GM23338 (cell line): ENCODE measurements around the gene FAM53A. TPM values are rescaled to one million over a fixed set of nuclear protein-coding genes. Genes with fewer than 3 reads are reported as not detected.

ENCODE experiments used
- ATAC-seq: fragments of 200-7000 bp; cut with Tn5 transposase; 3 replicates; pipeline ENCODE4 v1.9.1; 2020
- DNase-seq: peaks from one replicate; pipeline ENCODE4 v3.0.0-alpha.2; 2015; ENCODE audit warnings: low spot score
- H2AFZ ChIP-seq: fragments of 200-600 bp; sonication (generic); 2 replicates; pipeline ENCODE4 v1.8.0; 2016; ENCODE audit warnings: antibody characterized with exemption, mild to moderate bottlenecking, moderate library complexity
- H3F3A ChIP-seq: fragments of 200-600 bp; sonication (generic); replicated peaks from 2 replicates; pipeline ENCODE4 v1.8.0; 2017; ENCODE audit warnings: antibody characterized with exemption, mixed run types, low read depth
- H3K27ac ChIP-seq: fragments of 200-600 bp; sonication (generic); 2 replicates; pipeline ENCODE4 v1.6.1; 2016; ENCODE audit warnings: low read depth
- H3K27me3 ChIP-seq: fragments of 200-600 bp; sonication (generic); 2 replicates; pipeline ENCODE4 v1.8.0; 2016; ENCODE audit warnings: mild to moderate bottlenecking, mixed run types, moderate library complexity; ENCODE audit not compliant: insufficient read depth
- H3K36me3 ChIP-seq: fragments of 200-600 bp; sonication (generic); 2 replicates; pipeline ENCODE4 v1.8.0; 2016; ENCODE audit warnings: mild to moderate bottlenecking; ENCODE audit not compliant: insufficient read depth
- H3K4me1 ChIP-seq: fragments of 200-600 bp; sonication (generic); 2 replicates; pipeline ENCODE4 v1.8.0; 2016; ENCODE audit warnings: mild to moderate bottlenecking, moderate library complexity; ENCODE audit not compliant: insufficient read depth
- H3K4me2 ChIP-seq: fragments of 200-600 bp; sonication (generic); 2 replicates; pipeline ENCODE4 v1.7.1; 2017; ENCODE audit warnings: mixed run types
- H3K4me3 ChIP-seq: fragments of 200-600 bp; sonication (generic); 2 replicates; pipeline ENCODE4 v1.6.1; 2016; ENCODE audit warnings: mixed run types
- H3K79me2 ChIP-seq: fragments of 200-600 bp; sonication (generic); replicated peaks from 2 replicates; pipeline ENCODE4 v1.8.0; 2017; ENCODE audit warnings: mild to moderate bottlenecking; ENCODE audit not compliant: insufficient read depth
- H3K9me2 ChIP-seq: fragments of 200-600 bp; sonication (generic); 2 replicates; pipeline ENCODE4 v1.8.0; 2017; ENCODE audit not compliant: insufficient read depth
- H4K20me1 ChIP-seq: fragments of 200-600 bp; sonication (generic); replicated peaks from 2 replicates; pipeline ENCODE4 v1.8.0; 2017; ENCODE audit warnings: mild to moderate bottlenecking; ENCODE audit not compliant: insufficient read depth
- H3K27ac Mint-ChIP-seq: 2 replicates; pipeline ENCODE4 v1.8.0; 2020; ENCODE audit warnings: inconsistent platforms, mild to moderate bottlenecking, moderate library complexity, mixed read lengths
- H3K27me3 Mint-ChIP-seq: 3 replicates; pipeline ENCODE4 v1.8.0; 2022; ENCODE audit warnings: low read depth, mild to moderate bottlenecking, moderate library complexity, mixed read lengths, inconsistent platforms; ENCODE audit not compliant: insufficient read depth, poor library complexity
- H3K36me3 Mint-ChIP-seq: 3 replicates; pipeline ENCODE4 v1.8.0; 2021; ENCODE audit warnings: low read depth, mild to moderate bottlenecking, inconsistent platforms, moderate library complexity, mixed read lengths
- H3K4me1 Mint-ChIP-seq: 3 replicates; pipeline ENCODE4 v1.8.0; 2020; ENCODE audit warnings: mild to moderate bottlenecking, inconsistent platforms, mixed read lengths
- H3K4me3 Mint-ChIP-seq: 3 replicates; pipeline ENCODE4 v1.8.0; 2021; ENCODE audit warnings: moderate library complexity, mild to moderate bottlenecking, inconsistent platforms, mixed read lengths
- H3K9me3 Mint-ChIP-seq: 3 replicates; pipeline ENCODE4 v1.8.0; 2020; ENCODE audit warnings: moderate library complexity, mild to moderate bottlenecking, inconsistent platforms, mixed read lengths
- CREB1 ChIP-seq: fragments of 250-450 bp; sonication (Bioruptor Pico); IDR thresholded peaks from 2 replicates; pipeline ENCODE4 v1.5.0; 2020; ENCODE audit warnings: low read depth, mild to moderate bottlenecking, moderate library complexity
- CTCF ChIP-seq, 2 experiments: fragments of 200-600 bp in 1 of 2; sonication (generic) in 1 of 2; conservative IDR thresholded peaks; 2 replicates each; pipeline versions ENCODE4 v1.5.1 to v1.6.1; 2016 to 2017; ENCODE audit warnings: antibody characterized with exemption in 2 of 2, low read depth in 2 of 2, mild to moderate bottlenecking in 2 of 2, moderate library complexity in 1 of 2
- ETS1 ChIP-seq: IDR thresholded peaks from 2 replicates; pipeline ENCODE4 v1.6.1; 2016; ENCODE audit warnings: antibody characterized with exemption
- EZH2 ChIP-seq: fragments of 200-600 bp; sonication (generic); IDR thresholded peaks from one replicate; pipeline ENCODE4 v1.8.0; 2017; ENCODE audit warnings: antibody characterized with exemption, mild to moderate bottlenecking, low read depth; ENCODE audit not compliant: unreplicated experiment
- EZH2phosphoT487 ChIP-seq: fragments of 200-600 bp; sonication (generic); IDR thresholded peaks from one replicate; pipeline ENCODE4 v1.8.1; 2018; ENCODE audit warnings: antibody characterized with exemption; ENCODE audit not compliant: unreplicated experiment
- JUNB ChIP-seq: IDR thresholded peaks from one replicate; pipeline ENCODE4 v1.6.1; 2016; ENCODE audit warnings: antibody characterized with exemption; ENCODE audit not compliant: unreplicated experiment
- NANOG ChIP-seq: IDR thresholded peaks from 2 replicates; pipeline ENCODE4 v1.6.1; 2016; ENCODE audit warnings: antibody characterized with exemption, borderline replicate concordance
- POLR2AphosphoS5 ChIP-seq: IDR thresholded peaks from 2 replicates; pipeline ENCODE4 v1.6.1; 2016; ENCODE audit warnings: antibody characterized with exemption, low read depth
- REST ChIP-seq: IDR thresholded peaks from one replicate; pipeline ENCODE4 v1.6.1; 2018; ENCODE audit warnings: antibody characterized with exemption; ENCODE audit not compliant: unreplicated experiment
- STAT1 ChIP-seq: IDR thresholded peaks from one replicate; pipeline ENCODE4 v1.6.1; 2016; ENCODE audit warnings: antibody characterized with exemption; ENCODE audit not compliant: unreplicated experiment
- ZNF114 ChIP-seq: fragments of 250-450 bp; sonication (Bioruptor Pico); IDR thresholded peaks from 2 replicates; pipeline ENCODE4 v1.5.0; 2020; ENCODE audit warnings: mild to moderate bottlenecking, moderate library complexity
- ZNF331 ChIP-seq: fragments of 250-450 bp; sonication (Bioruptor Pico); IDR thresholded peaks from 2 replicates; pipeline ENCODE4 v1.5.0; 2020; ENCODE audit warnings: low read depth, mild to moderate bottlenecking, moderate library complexity
- ZNF462 ChIP-seq: fragments of 250-450 bp; sonication (Bioruptor Pico); IDR thresholded peaks from 2 replicates; pipeline ENCODE4 v1.5.0; 2020; ENCODE audit warnings: mild to moderate bottlenecking, moderate library complexity
- polyA plus RNA-seq: library from polyadenylated mRNA; unstranded; fragments of >200 nt; fragmentation: Nextera tagmentation; extraction: Ambion mirVana; gene quantifications from 2 replicates; pipeline ENCODE4 v1.2.1, GENCODE V29; 2016
- total RNA-seq: library from RNA; depleted of rRNA; stranded (reverse); fragments of >200 nt; shearing (Covaris generic); gene quantifications from 2 replicates; pipeline ENCODE4 v1.2.3, GENCODE V29; 2014

The FAM53A gene
- total and polyA plus RNA-seq, 2 experiments from 2014 or later = 1.1 to 3.1 TPM

GRCh38 chr4:1670279-1670678 lies 13.8 kb downstream of the FAM53A start:
- H3K4me3 ChIP-seq = no peak overlapping the region
- DNase-seq = no peak
- no peak overlapping the region for H3K27ac ChIP-seq
- H4K20me1 ChIP-seq = no peaks in the 10 kb centered on the region
- H2AFZ ChIP-seq = no peak overlapping the region
- H3K9me2 ChIP-seq = no peaks in the 10 kb centered on the region
- no peak for TF ChIP-seq CREB1
- TF ChIP-seq ZNF462 (CRISPR knock-in tag) = no peak
- no peak for TF ChIP-seq POLR2AphosphoS5
- no peak for TF ChIP-seq ETS1
- TF ChIP-seq ZNF331 (CRISPR knock-in tag) = no peak
- TF ChIP-seq EZH2 = no peak
- TF ChIP-seq STAT1 = no peak
- TF ChIP-seq REST = no peak
- no peak for TF ChIP-seq CTCF (conservative IDR thresholded peaks at IDR 0.05; ENCODE audit: low read depth in 2 of 2)
- TF ChIP-seq JUNB = no peak
- no peak for TF ChIP-seq ZNF114
- TF ChIP-seq NANOG = no peak
- no peak for TF ChIP-seq EZH2phosphoT487
- H3K27ac Mint-ChIP-seq = no peak overlapping the region
- H3K27me3 ChIP-seq = no peaks in the 10 kb centered on the region
- H3K36me3 ChIP-seq = no peaks in the 10 kb centered on the region
- no peak overlapping the region for H3K4me3 Mint-ChIP-seq
- ATAC-seq = no peak
- H3K79me2 ChIP-seq = no peaks in the 10 kb centered on the region
- no peaks in the 10 kb centered on the region for H3F3A ChIP-seq
- no peaks in the 10 kb centered on the region for H3K4me1 ChIP-seq
- no peaks in the 10 kb centered on the region; the same call in 2 of the 3 replicates for H3K9me3 Mint-ChIP-seq
- H3K4me2 ChIP-seq = no peak overlapping the region
- peaks cover 11% of the 10 kb centered on the region for H3K4me1 Mint-ChIP-seq
- H3K27me3 Mint-ChIP-seq = peaks cover 13% of the 10 kb centered on the region
- no peaks in the 10 kb centered on the region for H3K36me3 Mint-ChIP-seq
